Muscle of leg (tissue), 11 donors: ENCODE results near the gene BNIP3. TPM values are rescaled to one million over a fixed set of nuclear protein-coding genes. Genes with fewer than 3 reads are reported as not detected.
A peak's percentile ranks its signal among the peaks of the same experiment; 100 is the strongest.

ENCODE experiments used
- DNase-seq: peaks from one replicate; pipeline ENCODE4 v3.0.0; 2013
- H3K27ac ChIP-seq: one replicate; pipeline ENCODE4 v1.5.1; 2013; ENCODE audit warnings: mild to moderate bottlenecking, low read length, control low read depth
- H3K27me3 ChIP-seq: one replicate; pipeline ENCODE4 v1.6.1; 2013; ENCODE audit warnings: low read length; ENCODE audit not compliant: control insufficient read depth, insufficient read depth
- H3K36me3 ChIP-seq: one replicate; pipeline ENCODE4 v1.6.1; 2013; ENCODE audit warnings: low read length; ENCODE audit not compliant: control insufficient read depth, insufficient read depth
- H3K4me1 ChIP-seq: one replicate; pipeline ENCODE4 v1.6.1; 2013; ENCODE audit warnings: low read length; ENCODE audit not compliant: control insufficient read depth, insufficient read depth
- H3K4me3 ChIP-seq: one replicate; pipeline ENCODE4 v1.5.1; 2013; ENCODE audit warnings: low read length, control low read depth
- H3K9me3 ChIP-seq: replicated peaks from 2 replicates; pipeline ENCODE4 v1.6.1; 2013; ENCODE audit warnings: low read depth, low read length; ENCODE audit not compliant: control insufficient read depth
- WGBS: methylation state at CpG from one replicate; pipeline ENCODE4 v1.1.5; 2013; ENCODE audit warnings: missing lambda C conversion rate; ENCODE audit not compliant: insufficient coverage; 5-methylcytosine and 5-hydroxymethylcytosine counted together
- polyA plus RNA-seq, 8 donors: library from polyadenylated mRNA; unstranded; fragments of 120-200 nt; gene quantifications; one replicate each; pipeline versions ENCODE4 v1.2.1 to v1.2.3, GENCODE V29; 2013; ENCODE audit warnings: inconsistent platforms in 1 of 8, low replicate concordance in 1 of 8; ENCODE audit not compliant: insufficient read length in 8 of 8, insufficient read depth in 1 of 8
- total RNA-seq: library from RNA; stranded (reverse); fragments of 120-200 nt; gene quantifications from one replicate; pipeline ENCODE4 v1.2.4, GENCODE V29; 2013

Gene BNIP3
- total and polyA plus RNA-seq, 9 donors = 34.6 to 44.6 (median 40.0) TPM

DNA sequence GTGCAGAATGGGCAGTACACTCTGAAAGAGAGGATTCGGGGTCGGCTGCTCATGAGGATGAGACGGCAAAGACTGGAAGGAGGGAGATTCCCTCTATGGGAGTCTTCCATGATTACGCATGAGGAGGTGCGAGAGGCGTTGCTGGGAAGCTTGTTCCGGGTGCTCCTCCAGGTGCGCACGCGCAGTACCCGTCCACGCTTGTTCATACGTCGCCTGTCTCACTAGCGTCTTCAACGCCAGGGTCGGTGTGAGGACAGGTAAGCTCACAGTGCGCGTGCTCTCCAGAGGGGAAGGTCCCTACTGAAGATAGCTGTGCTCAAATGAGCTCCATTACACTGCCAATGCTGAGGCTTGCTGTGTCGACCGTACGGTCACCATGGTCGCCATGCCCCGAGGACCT lies 39.3 kb upstream of the BNIP3 start:
- H3K27me3 ChIP-seq = peaks cover 32% of the 10 kb centered on the region

DNA sequence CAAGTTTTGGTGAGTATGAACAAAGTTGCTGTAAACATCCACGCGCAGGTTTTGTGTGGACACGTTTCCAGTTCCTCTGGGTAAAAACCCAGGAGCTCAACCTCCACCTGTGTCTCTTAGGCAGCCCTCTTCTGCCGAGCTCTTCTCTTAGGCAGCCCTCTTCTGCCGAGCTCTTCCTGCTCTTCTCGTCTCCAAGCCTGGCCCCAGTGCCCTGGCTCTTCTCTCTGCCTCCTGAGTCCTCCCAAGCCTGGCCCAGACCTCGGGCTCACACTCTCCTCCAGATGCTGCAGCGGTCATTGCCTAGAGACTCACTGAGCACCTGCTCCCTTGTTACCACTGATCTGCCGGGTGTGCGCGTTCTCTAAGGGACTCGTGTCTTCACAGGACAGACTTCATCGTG lies 38.7 kb upstream of the BNIP3 start:
- no peak for DNase-seq
- Histone ChIP-seq H3K9me3 (no peaks in the 10 kb centered on the region), H3K27me3 (peaks cover 28% of the 10 kb centered on the region), H3K27ac (no peak overlapping the region), H3K4me1 (peaks cover 7% of the 10 kb centered on the region), H3K36me3 (no peaks in the 10 kb centered on the region), H3K4me3 (no peak overlapping the region)
- WGBS = 81% methylated on average over 13 of the region's 13 CpGs

More for the DNA sequence above, 39.3 kb upstream of the BNIP3 start:
- no peaks in the 10 kb centered on the region for H3K36me3 ChIP-seq
- H3K4me3 ChIP-seq = no peak overlapping the region
- 90% methylated on average over 24 of the region's 24 CpGs for WGBS
- peaks cover 7% of the 10 kb centered on the region for H3K4me1 ChIP-seq
- H3K27ac ChIP-seq = no peak overlapping the region
- no peak for DNase-seq
- H3K9me3 ChIP-seq = no peaks in the 10 kb centered on the region

DNA sequence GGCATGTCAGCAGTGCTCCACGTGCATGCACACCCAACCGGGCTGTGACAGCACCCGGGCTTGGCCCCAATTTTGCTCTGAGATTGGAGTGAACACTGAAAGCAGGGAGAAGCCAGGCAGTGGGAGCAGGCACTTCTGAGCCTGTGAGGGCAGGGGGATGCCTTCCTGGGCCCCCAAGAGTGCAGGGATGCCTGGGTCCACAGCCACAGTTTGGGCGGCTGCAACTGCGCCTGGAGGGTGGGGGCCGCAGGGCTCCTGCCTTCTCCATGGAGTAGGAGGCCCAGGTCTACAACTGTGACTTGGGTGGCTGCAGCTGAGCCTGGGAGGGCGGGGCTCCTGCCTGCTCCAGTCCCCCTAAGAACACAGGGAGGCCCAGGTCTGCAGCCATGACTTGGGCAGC lies 37.6 kb upstream of the BNIP3 start:
- Histone ChIP-seq H3K4me3 (no peak overlapping the region), H3K27me3 (peaks cover 22% of the 10 kb centered on the region), H3K9me3 (no peaks in the 10 kb centered on the region), H3K27ac (no peak overlapping the region), H3K36me3 (no peaks in the 10 kb centered on the region), H3K4me1 (peaks cover 7% of the 10 kb centered on the region)
- no peak for DNase-seq
- WGBS = 92% methylated on average over 7 of the region's 7 CpGs

DNA sequence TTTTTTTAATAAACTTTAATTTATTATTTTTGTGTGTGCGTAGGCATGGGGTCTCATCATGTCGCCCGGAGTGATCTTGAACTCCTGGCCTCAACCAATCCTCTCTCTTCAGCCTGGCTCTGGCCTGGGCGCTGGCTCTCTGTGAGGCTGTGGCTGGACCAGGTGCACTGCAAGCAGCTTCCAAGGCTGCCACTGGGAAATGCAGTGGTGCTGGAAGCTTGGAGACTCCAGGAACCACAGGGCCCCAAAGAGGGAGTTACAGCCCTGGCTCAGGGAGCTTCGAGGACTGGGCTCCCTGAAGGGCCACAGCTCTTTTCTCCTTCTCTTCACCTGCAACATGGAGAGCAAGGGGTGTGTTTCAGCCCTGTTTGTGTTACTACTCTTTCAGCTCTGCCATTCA lies 36.7 kb upstream of the BNIP3 start:
- no peak for DNase-seq
- Histone ChIP-seq H3K9me3 (no peaks in the 10 kb centered on the region), H3K27me3 (peaks cover 14% of the 10 kb centered on the region), H3K4me1 (peaks cover 3% of the 10 kb centered on the region), H3K36me3 (no peaks in the 10 kb centered on the region), H3K4me3 (no peak overlapping the region), H3K27ac (no peak overlapping the region)
- 80% methylated on average over 1 of the region's 5 CpGs for WGBS

DNA sequence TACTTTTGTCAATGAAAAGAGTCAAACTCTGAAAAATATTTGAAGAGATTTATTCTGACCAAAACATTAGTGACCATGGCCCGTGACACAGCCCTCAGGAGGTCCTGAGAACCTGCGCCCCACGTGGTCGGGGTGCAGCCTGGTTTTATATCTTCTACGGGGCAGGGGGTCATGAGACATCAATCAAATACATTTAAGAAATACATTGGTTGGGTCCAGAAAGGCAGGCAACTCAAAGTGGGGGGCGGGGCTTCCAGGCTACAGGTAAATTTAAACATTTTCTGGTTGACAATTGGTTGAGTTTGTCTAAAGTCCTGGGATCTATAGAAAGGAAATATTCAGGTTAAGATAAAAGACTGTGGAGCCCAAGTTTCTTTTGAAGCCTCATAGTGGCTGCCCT lies 34.8 kb upstream of the BNIP3 start:
- no peak overlapping the region for H3K27ac ChIP-seq
- WGBS = no CpG with 5 or more reads among the region's 6 CpGs
- no peaks in the 10 kb centered on the region for H3K9me3 ChIP-seq
- peaks cover 5% of the 10 kb centered on the region for H3K27me3 ChIP-seq
- DNase-seq = no peak
- no peaks in the 10 kb centered on the region for H3K4me1 ChIP-seq
- no peaks in the 10 kb centered on the region for H3K36me3 ChIP-seq
- H3K4me3 ChIP-seq = no peak overlapping the region

DNA sequence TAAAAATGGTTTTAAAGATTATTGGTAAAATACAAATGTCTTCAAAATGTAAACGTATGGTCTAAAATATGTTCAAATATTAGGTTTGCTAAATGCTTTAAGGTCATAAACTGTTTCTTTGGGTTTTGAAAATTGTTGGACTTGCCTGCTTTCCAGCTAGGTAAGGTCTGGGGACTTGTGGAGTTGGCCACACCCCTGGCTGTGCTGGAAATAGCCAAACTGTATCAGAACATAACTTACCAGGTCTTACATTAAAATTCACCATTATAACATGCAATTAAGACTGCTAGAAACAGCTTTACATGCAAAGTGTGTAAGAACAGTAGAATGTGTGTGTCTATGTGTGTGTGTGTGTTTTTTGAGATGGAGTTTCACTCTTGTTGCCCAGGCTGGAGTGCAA lies 29.7 kb upstream of the BNIP3 start:
- no peak overlapping the region for H3K4me3 ChIP-seq
- H3K4me1 ChIP-seq = no peaks in the 10 kb centered on the region
- no peak for DNase-seq
- H3K27ac ChIP-seq = no peak overlapping the region
- 83% methylated on average over 1 of the region's 1 CpG for WGBS
- no peaks in the 10 kb centered on the region for H3K36me3 ChIP-seq
- H3K9me3 ChIP-seq = no peaks in the 10 kb centered on the region
- peaks cover 13% of the 10 kb centered on the region for H3K27me3 ChIP-seq

DNA sequence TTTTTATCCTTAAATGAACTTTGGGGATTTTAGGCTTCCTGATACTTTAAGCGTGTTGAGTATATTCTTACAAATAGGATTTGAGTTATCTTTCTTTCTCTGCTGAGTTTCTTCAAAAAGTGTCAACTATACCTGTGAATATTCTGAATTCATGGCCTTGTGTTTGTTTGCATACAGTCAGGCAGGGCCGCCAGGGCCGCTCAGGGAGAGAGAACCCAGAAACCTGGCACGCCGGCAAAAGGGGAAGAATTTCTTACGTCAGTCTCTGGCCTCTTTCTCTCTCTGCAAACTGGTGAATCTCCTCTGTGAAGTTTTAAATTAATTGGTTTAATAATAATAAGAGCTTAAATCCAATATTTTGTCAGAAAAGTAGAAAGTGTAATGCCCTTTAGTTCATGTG lies 29.3 kb upstream of the BNIP3 start:
- Histone ChIP-seq H3K4me1 (no peaks in the 10 kb centered on the region), H3K27ac (no peak overlapping the region)

GRCh38 chr10:132010483-132010882 lies 28.8 kb upstream of the BNIP3 start:
- Histone ChIP-seq H3K4me3 (no peak overlapping the region), H3K27ac (no peak overlapping the region), H3K36me3 (no peaks in the 10 kb centered on the region), H3K27me3 (peaks cover 13% of the 10 kb centered on the region), H3K4me1 (no peaks in the 10 kb centered on the region), H3K9me3 (no peaks in the 10 kb centered on the region)
- no peak for DNase-seq
- WGBS = no CpG with 5 or more reads among the region's 2 CpGs

More for the DNA sequence above, 29.3 kb upstream of the BNIP3 start:
- Histone ChIP-seq H3K36me3 (no peaks in the 10 kb centered on the region), H3K27me3 (peaks cover 13% of the 10 kb centered on the region), H3K9me3 (no peaks in the 10 kb centered on the region), H3K4me3 (no peak overlapping the region)
- peak; percentile 12 for DNase-seq
- no CpG with 5 or more reads among the region's 6 CpGs for WGBS

- Histone ChIP-seq H3K4me1 (no peaks in the 10 kb centered on the region), H3K27me3 (peaks cover 16% of the 10 kb centered on the region), H3K36me3 (no peaks in the 10 kb centered on the region), H3K27ac (no peak overlapping the region), H3K9me3 (no peaks in the 10 kb centered on the region), H3K4me3 (no peak overlapping the region)
- 43% methylated on average over 2 of the region's 3 CpGs for WGBS
- no peak for DNase-seq
These were observed 27.9 kb upstream of the BNIP3 start for GRCh38 chr10:132009575-132009974.

GRCh38 chr10:132007681-132008080 lies 26.0 kb upstream of the BNIP3 start:
- Histone ChIP-seq H3K36me3 (no peaks in the 10 kb centered on the region), H3K27ac (no peak overlapping the region), H3K4me1 (no peaks in the 10 kb centered on the region), H3K4me3 (no peak overlapping the region), H3K9me3 (no peaks in the 10 kb centered on the region), H3K27me3 (peaks cover 27% of the 10 kb centered on the region)
- WGBS = 89% methylated on average over 7 of the region's 10 CpGs
- DNase-seq = no peak

GRCh38 chr10:132006966-132007365 lies 25.2 kb upstream of the BNIP3 start:
- H3K27ac ChIP-seq = no peak overlapping the region
- no peak for DNase-seq
- no peaks in the 10 kb centered on the region for H3K4me1 ChIP-seq
- H3K27me3 ChIP-seq = peaks cover 27% of the 10 kb centered on the region
- 85% methylated on average over 2 of the region's 4 CpGs for WGBS
- H3K4me3 ChIP-seq = no peak overlapping the region
- no peaks in the 10 kb centered on the region for H3K36me3 ChIP-seq
- no peaks in the 10 kb centered on the region for H3K9me3 ChIP-seq
